ENCODE results near the gene RNF5.

Gene RNF5

DNA sequence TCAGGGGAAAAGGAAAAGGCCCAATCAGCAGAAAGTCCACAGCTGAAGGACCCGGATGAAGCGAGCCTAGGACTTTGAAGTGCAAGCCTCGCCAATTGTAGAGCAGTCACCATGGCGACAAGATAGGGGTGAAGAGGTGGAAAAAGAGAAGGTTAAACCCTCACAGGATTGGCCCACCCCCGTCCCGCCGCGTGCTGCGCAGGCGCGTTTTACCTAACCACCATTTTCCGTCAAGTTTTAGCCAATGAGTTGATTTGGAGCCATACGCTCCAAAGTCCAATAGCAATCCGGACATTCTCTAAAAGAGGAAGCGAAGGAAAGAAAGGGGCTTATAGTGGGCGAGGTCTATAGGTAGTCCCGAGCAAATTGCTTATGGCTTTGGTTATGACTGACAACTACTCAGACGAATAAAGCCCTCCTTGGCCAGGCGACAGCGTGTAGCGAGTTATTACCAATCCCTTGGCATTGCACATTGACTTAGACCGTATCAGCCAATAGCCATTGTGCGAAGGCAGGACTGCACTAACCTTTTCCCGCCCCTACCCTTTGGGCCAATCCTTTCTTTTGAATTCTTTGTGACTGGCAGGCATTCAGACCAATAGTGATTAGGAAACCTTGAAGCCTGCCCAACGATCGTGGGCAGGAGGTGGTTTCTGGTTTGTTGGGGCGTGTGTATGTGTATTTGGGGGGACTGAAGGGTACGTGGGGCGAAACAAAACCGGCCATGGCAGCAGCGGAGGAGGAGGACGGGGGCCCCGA, at the start of gene RNF5:
Gene RNF5, plus strand, starts transcription at position 618 of the 759 bp plus-strand sequence. Its CDS starts 107 bp downstream, at position 725.
- TF ChIP-seq YY1 (IDR thresholded peaks at IDR 0.05; ENCODE audit: low read depth) (peak; percentile 18), CREB1 (IDR thresholded peaks at IDR 0.05; ENCODE audit: low read depth) (peak; percentile 72), USF1 (IDR thresholded peaks at IDR 0.05) (no peak), MAX (IDR thresholded peaks at IDR 0.05) (peak; percentile 57; the same call in 1 of the 2 replicates)

GRCh38 chr6:32128751-32129296, 49.4 kb upstream of the RNF5 start:
- TF ChIP-seq FOXM1 (IDR thresholded peaks at IDR 0.05; ENCODE audit: borderline replicate concordance, low read depth) (no peak), CREB1 (IDR thresholded peaks at IDR 0.05; ENCODE audit: low read depth) (no peak), CEBPB (IDR thresholded peaks at IDR 0.05) (no peak), TCF12 (IDR thresholded peaks at IDR 0.05; ENCODE audit: low read depth) (no peak), EP300 (IDR thresholded peaks at IDR 0.05; ENCODE audit: borderline replicate concordance) (no peak), EGR1 (IDR thresholded peaks at IDR 0.05) (no peak), TEAD4 (IDR thresholded peaks at IDR 0.05) (no peak), USF1 (IDR thresholded peaks at IDR 0.05) (no peak), TAF1 (IDR thresholded peaks at IDR 0.05; ENCODE audit: low read depth) (no peak), RAD21 (IDR thresholded peaks at IDR 0.05; ENCODE audit: low read depth) (no peak), NFIC (IDR thresholded peaks at IDR 0.05) (no peak), YY1 (IDR thresholded peaks at IDR 0.05; ENCODE audit: low read depth) (no peak), ZBTB7A (IDR thresholded peaks at IDR 0.05; ENCODE audit: low read depth) (no peak), MAX (IDR thresholded peaks at IDR 0.05) (no peak)
- TF ChIP-seq, protein P1, sequence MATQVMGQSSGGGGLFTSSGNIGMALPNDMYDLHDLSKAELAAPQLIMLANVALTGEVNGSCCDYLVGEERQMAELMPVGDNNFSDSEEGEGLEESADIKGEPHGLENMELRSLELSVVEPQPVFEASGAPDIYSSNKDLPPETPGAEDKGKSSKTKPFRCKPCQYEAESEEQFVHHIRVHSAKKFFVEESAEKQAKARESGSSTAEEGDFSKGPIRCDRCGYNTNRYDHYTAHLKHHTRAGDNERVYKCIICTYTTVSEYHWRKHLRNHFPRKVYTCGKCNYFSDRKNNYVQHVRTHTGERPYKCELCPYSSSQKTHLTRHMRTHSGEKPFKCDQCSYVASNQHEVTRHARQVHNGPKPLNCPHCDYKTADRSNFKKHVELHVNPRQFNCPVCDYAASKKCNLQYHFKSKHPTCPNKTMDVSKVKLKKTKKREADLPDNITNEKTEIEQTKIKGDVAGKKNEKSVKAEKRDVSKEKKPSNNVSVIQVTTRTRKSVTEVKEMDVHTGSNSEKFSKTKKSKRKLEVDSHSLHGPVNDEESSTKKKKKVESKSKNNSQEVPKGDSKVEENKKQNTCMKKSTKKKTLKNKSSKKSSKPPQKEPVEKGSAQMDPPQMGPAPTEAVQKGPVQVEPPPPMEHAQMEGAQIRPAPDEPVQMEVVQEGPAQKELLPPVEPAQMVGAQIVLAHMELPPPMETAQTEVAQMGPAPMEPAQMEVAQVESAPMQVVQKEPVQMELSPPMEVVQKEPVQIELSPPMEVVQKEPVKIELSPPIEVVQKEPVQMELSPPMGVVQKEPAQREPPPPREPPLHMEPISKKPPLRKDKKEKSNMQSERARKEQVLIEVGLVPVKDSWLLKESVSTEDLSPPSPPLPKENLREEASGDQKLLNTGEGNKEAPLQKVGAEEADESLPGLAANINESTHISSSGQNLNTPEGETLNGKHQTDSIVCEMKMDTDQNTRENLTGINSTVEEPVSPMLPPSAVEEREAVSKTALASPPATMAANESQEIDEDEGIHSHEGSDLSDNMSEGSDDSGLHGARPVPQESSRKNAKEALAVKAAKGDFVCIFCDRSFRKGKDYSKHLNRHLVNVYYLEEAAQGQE (IDR thresholded peaks at IDR 0.05; ENCODE audit: low read depth): no peak

DNA sequence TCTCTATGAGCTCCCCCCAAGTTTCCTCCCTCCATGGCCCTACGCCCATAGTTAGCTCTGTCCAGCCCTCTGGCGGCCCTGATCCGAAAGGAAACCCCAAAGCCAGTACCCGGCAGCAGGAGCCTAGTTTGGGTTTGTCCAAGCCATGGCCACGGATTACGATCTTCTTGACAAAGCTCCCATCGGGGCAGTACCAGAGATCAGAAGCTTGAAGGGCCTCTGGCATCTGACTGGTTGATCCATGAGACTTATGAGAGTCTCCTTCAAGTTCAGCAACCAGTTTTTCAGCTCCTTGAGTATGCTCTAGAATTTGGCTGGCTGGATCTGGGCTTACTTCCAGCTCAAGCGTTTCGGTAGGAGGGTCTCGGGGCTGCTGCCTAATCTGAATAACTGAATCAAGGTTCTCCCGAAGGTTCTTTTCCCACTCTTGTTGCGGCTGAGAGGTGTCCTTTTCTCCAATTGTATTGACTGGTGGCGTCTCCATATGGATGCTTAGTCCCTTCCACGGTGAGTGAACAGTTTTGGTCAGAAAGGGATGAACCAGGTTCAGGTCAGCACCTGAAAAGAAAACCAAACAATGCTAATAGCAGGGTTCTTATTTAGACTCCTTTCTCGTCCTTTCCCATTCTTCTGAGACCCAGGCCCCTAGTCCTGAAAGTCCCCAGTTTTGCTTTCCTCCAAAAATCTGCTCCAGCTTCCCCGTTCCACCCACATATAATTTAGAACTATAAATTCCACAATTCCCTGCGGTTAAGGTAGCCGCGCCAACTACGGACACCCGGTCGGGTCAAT, 48.7 kb upstream of the RNF5 start:
- TF ChIP-seq EP300 (IDR thresholded peaks at IDR 0.05; ENCODE audit: borderline replicate concordance) (no peak), EGR1 (IDR thresholded peaks at IDR 0.05) (peak; percentile 45; the same call in 1 of the 2 replicates), TCF12 (IDR thresholded peaks at IDR 0.05; ENCODE audit: low read depth) (peak; percentile 45; the same call in 1 of the 2 replicates), NFIC (IDR thresholded peaks at IDR 0.05) (peak; percentile 79)

DNA sequence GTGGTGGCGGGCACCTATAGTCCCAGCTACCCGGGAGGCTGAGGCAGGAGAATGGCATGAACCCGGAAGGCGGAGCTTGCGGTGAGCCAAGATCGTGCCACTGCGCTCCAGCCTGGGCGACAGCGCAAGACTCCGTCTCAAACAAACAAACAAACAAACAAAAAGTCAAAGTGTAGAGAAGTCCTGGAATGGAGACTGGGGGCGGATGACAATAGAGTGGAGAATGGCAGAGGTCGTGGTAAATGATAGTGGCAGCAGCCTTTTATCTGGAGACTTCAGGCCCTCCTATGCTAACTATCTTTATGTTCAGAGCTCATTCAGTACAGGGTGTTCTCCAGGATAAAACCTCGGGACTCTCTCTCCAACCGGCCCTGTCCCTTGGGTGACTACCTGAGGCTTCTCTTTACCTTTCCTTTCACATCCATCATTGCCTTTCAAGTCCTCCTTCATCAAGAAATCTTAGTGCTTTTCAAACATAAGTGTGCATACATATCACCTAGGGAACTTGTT, 46.7 kb upstream of the RNF5 start:
- TF ChIP-seq USF1 (IDR thresholded peaks at IDR 0.05) (no peak), NFIC (IDR thresholded peaks at IDR 0.05) (no peak), TEAD4 (IDR thresholded peaks at IDR 0.05) (no peak), FOXM1 (IDR thresholded peaks at IDR 0.05; ENCODE audit: borderline replicate concordance, low read depth) (no peak), ZBTB7A (IDR thresholded peaks at IDR 0.05; ENCODE audit: low read depth) (no peak)

DNA sequence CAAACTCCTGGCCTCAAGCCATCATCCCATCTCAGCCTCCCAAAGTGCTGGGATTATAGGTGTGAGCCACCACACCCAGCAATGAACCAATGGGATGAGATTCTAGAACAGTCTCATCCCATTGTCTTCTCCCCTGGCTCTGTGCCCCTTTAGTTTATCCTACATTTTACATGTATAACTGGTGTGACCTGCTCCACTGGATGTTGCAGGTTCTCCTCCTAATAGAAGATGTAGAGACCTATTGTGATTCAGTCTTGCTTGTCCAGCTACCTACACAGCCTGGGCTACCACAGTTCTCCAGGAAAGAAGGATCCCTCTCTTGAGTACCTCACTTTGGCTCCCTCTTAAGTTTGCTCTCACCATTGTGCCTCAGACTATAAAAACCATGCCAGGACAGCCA, 46.1 kb upstream of the RNF5 start:
- TF ChIP-seq, protein P1 (IDR thresholded peaks at IDR 0.05; ENCODE audit: low read depth): no peak
- no peak for TF ChIP-seq NFIC (IDR thresholded peaks at IDR 0.05)
- no peak for TF ChIP-seq TEAD4 (IDR thresholded peaks at IDR 0.05)
- no peak for TF ChIP-seq TCF12 (IDR thresholded peaks at IDR 0.05; ENCODE audit: low read depth)

All from Ishikawa (cell line).